ENCODE measurements around the gene MEA1. TPM values are rescaled to one million over a fixed set of nuclear protein-coding genes. Genes with fewer than 3 reads are reported as not detected.

MEA1 gene
- total and polyA plus RNA-seq, 5 donors = 29.9 to 59.3 (median 34.8) TPM

DNA sequence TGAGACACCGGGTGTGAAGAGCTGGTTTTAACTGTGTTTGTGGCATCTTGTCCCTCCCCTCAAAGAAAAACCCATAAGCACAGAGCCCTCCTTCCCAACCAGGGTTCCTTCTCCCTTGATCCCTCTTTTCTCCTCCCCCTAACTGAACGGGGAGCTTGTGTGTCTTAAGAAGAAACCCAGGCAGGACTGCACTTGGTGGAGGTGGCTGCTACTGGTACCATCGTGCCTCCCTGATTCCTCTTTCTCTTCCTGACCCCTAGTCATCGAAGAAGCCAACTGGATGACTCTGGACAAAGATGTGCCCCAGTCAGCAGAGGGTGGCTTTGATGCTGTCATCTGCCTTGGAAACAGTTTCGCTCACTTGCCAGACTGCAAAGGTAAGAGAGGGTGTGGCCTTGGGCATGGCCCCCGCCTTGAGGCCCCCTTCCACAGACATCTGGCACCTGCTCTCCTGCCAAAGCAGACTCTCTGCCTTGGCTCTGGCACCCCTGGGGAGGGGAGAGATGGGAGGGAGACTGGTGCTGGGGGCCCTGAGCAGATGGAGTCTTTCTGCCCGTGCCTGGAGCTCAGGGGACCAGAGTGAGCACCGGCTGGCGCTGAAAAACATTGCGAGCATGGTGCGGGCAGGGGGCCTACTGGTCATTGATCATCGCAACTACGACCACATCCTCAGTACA lies 51.1 kb downstream of the MEA1 start:
- ATAC-seq (no peak), DNase-seq (peak in 1 of 3 donors; percentile 24)
- no peaks in the 10 kb centered on the region for H3K4me1 ChIP-seq (ENCODE audit: control insufficient read depth, insufficient read depth, low read length)
- intact Hi-C loops (cut with DNase I) = no loop called here
- no peaks in the 10 kb centered on the region for H3K27me3 ChIP-seq (ENCODE audit: control insufficient read depth, insufficient read depth)
- no peak overlapping the region for H3K4me3 ChIP-seq (ENCODE audit: low read length)
- H3K9me3 ChIP-seq (ENCODE audit: control insufficient read depth, low read length) = no peaks in the 10 kb centered on the region
- WGBS = 91% methylated on average over 13 of the region's 13 CpGs
- no peak overlapping the region for H3K27ac ChIP-seq (ENCODE audit: low read length)

DNA sequence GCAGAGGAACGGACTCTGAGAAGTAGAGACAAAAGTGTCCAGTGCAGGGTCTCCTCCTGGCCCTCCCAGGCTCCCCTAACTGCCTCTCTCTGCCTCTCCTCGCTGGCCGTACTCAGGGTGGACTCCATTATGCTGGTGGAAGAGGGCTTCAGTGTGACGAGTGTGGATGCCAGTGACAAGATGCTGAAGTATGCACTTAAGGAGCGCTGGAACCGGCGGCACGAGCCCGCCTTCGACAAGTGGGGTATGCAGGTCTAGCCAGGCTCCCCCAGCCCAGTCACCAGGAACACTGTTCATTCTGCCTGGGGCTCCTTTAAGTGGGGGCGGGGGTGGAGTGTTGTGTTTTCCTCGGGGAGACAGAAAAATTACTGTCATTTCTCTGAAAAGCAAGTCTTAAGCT lies 51.6 kb downstream of the MEA1 start:
- peak in 1 of 3 donors; percentile 39 for DNase-seq
- no peaks in the 10 kb centered on the region for H3K9me3 ChIP-seq (ENCODE audit: control insufficient read depth, low read length)
- H3K27me3 ChIP-seq (ENCODE audit: control insufficient read depth, insufficient read depth) = no peaks in the 10 kb centered on the region
- H3K27ac ChIP-seq (ENCODE audit: low read length) = no peak overlapping the region
- H3K4me1 ChIP-seq (ENCODE audit: control insufficient read depth, insufficient read depth, low read length) = no peaks in the 10 kb centered on the region
- WGBS = 89% methylated on average over 12 of the region's 12 CpGs
- no peak for ATAC-seq
- intact Hi-C loops (cut with DNase I) = no loop called here
- H3K4me3 ChIP-seq (ENCODE audit: low read length) = no peak overlapping the region

Other genes with a start within 250 kb of the MEA1 start
- 10 to 100 TPM; 11.4 to 13.6 (median 13.1) TPM for gene BICRAL, start 231.9 kb downstream of the MEA1 start, total RNA-seq
- gene BICRAL, start 231.9 kb downstream of the MEA1 start, polyA plus RNA-seq = 3.9 TPM
- gene RPL7L1, start 134.3 kb downstream of the MEA1 start, total RNA-seq = 10 to 100 TPM; 50.5 to 59.1 (median 51.7) TPM
- gene RPL7L1, start 134.3 kb downstream of the MEA1 start, polyA plus RNA-seq = 38.7 TPM
- gene PTCRA, start 97.9 kb downstream of the MEA1 start, total RNA-seq = not detected
- not detected for gene PTCRA, start 97.9 kb downstream of the MEA1 start, polyA plus RNA-seq
- gene CNPY3, start 84.5 kb downstream of the MEA1 start, total RNA-seq = 10 to 100 TPM; 19.2 to 32.4 (median 28.9) TPM
- 19.3 TPM for gene CNPY3, start 84.5 kb downstream of the MEA1 start, polyA plus RNA-seq
- gene GNMT, start 53.2 kb downstream of the MEA1 start, total RNA-seq = 1 to 10 TPM in 1 of 4 donors, under 1 TPM in 3; 0.43 to 5.8 (median 0.83) TPM
- 3.0 TPM for gene GNMT, start 53.2 kb downstream of the MEA1 start, polyA plus RNA-seq
- 10 to 100 TPM; 17.9 to 30.8 (median 21.2) TPM for gene PEX6, start 34.8 kb downstream of the MEA1 start, total RNA-seq
- 16.1 TPM for gene PEX6, start 34.8 kb downstream of the MEA1 start, polyA plus RNA-seq
- gene PPP2R5D, start 29.4 kb downstream of the MEA1 start, total RNA-seq = 10 to 100 TPM; 32.1 to 39.3 (median 37.6) TPM
- 26.4 TPM for gene PPP2R5D, start 29.4 kb downstream of the MEA1 start, polyA plus RNA-seq
- gene KLHDC3, start 303 bp upstream of the MEA1 start, total RNA-seq = 100 to 1,000 TPM in 3 of 4 donors, 10 to 100 TPM in 1; 97.3 to 176 (median 138) TPM
- gene KLHDC3, start 303 bp upstream of the MEA1 start, polyA plus RNA-seq = 170 TPM
- 10 to 100 TPM; 28.2 to 34.3 (median 29.6) TPM for gene RRP36, start 7.7 kb upstream of the MEA1 start, total RNA-seq
- 27.2 TPM for gene RRP36, start 7.7 kb upstream of the MEA1 start, polyA plus RNA-seq
- gene CUL7, start 39.9 kb upstream of the MEA1 start, total RNA-seq = 1 to 10 TPM; 6.7 to 9.6 (median 9.2) TPM
- gene CUL7, start 39.9 kb upstream of the MEA1 start, polyA plus RNA-seq = 4.5 TPM
- 10 to 100 TPM; 83.2 to 94.2 (median 87.8) TPM for gene MRPL2, start 45.5 kb upstream of the MEA1 start, total RNA-seq
- gene MRPL2, start 45.5 kb upstream of the MEA1 start, polyA plus RNA-seq = 92.7 TPM
- 10 to 100 TPM; 36.9 to 51.2 (median 40.1) TPM for gene KLC4, start 45.7 kb upstream of the MEA1 start, total RNA-seq
- gene KLC4, start 45.7 kb upstream of the MEA1 start, polyA plus RNA-seq = 32.4 TPM
- 1 to 10 TPM; 5.8 to 9.4 (median 8.2) TPM for gene PTK7, start 62.4 kb upstream of the MEA1 start, total RNA-seq
- 4.1 TPM for gene PTK7, start 62.4 kb upstream of the MEA1 start, polyA plus RNA-seq
- 100 to 1,000 TPM in 1 of 4 donors, 10 to 100 TPM in 3; 64.7 to 114 (median 72.7) TPM for gene SRF, start 157.3 kb upstream of the MEA1 start, total RNA-seq
- 55.3 TPM for gene SRF, start 157.3 kb upstream of the MEA1 start, polyA plus RNA-seq
- gene CUL9, start 168.2 kb upstream of the MEA1 start, total RNA-seq = 10 to 100 TPM; 14.6 to 18.7 (median 16.3) TPM
- gene CUL9, start 168.2 kb upstream of the MEA1 start, polyA plus RNA-seq = 15.7 TPM
- gene DNPH1, start 215.5 kb upstream of the MEA1 start, total RNA-seq = 10 to 100 TPM; 25.7 to 43.2 (median 33.8) TPM
- 60.4 TPM for gene DNPH1, start 215.5 kb upstream of the MEA1 start, polyA plus RNA-seq
- under 1 TPM; 0.33 to 0.69 (median 0.58) TPM for gene TTBK1, start 229.5 kb upstream of the MEA1 start, total RNA-seq
- gene TTBK1, start 229.5 kb upstream of the MEA1 start, polyA plus RNA-seq = 0.29 TPM